Effector CD8-positive, alpha-beta T cell (primary cell): Measurements from ENCODE around the gene IL18BP.

ENCODE experiments used
- DNase-seq: peaks from one replicate; lab custom pipeline; 2025; lab: John Stamatoyannopoulos, UW

IL18BP gene

DNA sequence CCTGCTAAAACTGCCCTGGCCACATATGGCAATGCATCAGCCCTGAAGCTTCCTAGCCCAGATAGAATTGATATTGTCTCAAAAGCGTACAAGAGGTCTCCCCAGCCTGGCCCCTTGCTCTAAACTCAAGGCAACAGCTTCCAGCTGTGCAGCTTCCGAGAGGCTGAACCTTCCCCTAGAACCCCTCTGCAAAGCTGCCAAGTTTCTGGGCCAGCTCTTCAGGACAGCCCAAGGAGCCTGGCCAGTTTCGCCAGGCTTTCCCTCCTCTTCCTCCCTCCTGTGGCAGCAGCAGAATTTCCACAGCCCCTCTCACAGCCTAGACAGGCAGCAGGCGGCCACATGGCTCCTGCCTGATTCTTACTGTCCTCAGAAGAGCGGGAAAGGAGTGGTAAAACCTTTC, 47.1 kb downstream of the IL18BP start:
- DNase-seq: no peak

DNA sequence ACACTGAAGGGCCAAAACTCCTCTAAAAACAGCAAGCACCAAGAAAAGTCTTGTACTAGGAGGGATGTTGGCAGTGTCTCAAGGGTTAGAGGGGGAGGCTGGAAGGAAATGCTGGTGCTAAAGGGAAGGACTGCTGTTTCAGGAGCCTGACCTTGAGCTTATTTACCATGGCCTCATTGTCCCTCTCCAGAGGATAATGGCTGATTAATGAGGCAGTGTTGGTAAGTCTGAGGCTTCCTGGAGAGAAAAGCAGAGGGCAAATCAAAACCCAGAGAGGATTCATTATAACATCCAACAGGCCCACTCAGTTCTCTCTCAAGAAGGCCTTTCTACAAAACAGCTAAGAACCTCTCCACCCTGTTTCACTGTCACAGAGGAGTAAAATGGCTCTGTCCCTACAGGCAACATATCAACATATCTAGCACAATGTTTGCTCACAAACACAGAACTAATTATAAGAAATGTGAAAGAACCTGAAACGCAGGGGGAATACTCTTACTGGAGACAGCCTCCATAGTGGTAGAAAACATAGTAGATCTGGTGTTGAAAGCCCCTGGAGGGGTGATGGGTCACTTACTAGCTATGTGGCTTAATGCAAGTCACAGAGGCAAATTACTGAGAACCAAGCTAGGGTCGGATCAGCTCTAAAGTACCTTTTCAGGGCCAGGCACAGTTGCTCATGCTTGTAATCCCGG, 50.2 kb downstream of the IL18BP start:
- no peak for DNase-seq
